Type B pancreatic cell (in vitro differentiated cells): ENCODE measurements around the gene CCND1. TPM values are rescaled to one million over a fixed set of nuclear protein-coding genes. Genes with fewer than 3 reads are reported as not detected.
A peak's percentile ranks its signal among the peaks of the same experiment; 100 is the strongest.

ENCODE experiments used
- DNase-seq: peaks from one replicate; pipeline ENCODE4 v3.0.0; 2021; ENCODE audit warnings: mixed read lengths; ENCODE audit not compliant: unreplicated experiment; ENCODE audit errors: extremely low spot score
- H3K27ac Mint-ChIP-seq: 2 replicates; pipeline ENCODE4 v1.8.0; 2021; ENCODE audit warnings: mild to moderate bottlenecking, mixed read lengths
- H3K27me3 Mint-ChIP-seq: 2 replicates; pipeline ENCODE4 v1.8.0; 2021; ENCODE audit warnings: mixed read lengths
- H3K36me3 Mint-ChIP-seq: 2 replicates; pipeline ENCODE4 v1.8.0; 2021; ENCODE audit warnings: mixed read lengths
- H3K4me1 Mint-ChIP-seq: one replicate; pipeline ENCODE4 v1.8.0; 2021; ENCODE audit warnings: mixed read lengths; ENCODE audit not compliant: unreplicated experiment
- H3K4me3 Mint-ChIP-seq: 2 replicates; pipeline ENCODE4 v1.8.0; 2021; ENCODE audit warnings: mild to moderate bottlenecking, mixed read lengths
- H3K9me3 Mint-ChIP-seq: 2 replicates; pipeline ENCODE4 v1.8.0; 2021; ENCODE audit warnings: mixed read lengths
- total RNA-seq: library from RNA; stranded (reverse); gene quantifications from 2 replicates; pipeline ENCODE4 v1.2.1, GENCODE V29; 2021; ENCODE audit warnings: low replicate concordance
- TF ChIP-seq, protein P1 (sequence below): fragments of 200-600 bp; sonication (generic); conservative IDR thresholded peaks from 2 replicates; pipeline ENCODE4 v1.5.0; 2021; ENCODE audit warnings: antibody characterized with exemption, mild to moderate bottlenecking

CCND1 gene
- total RNA-seq, 1 donor from 2014 or later: 299 TPM

DNA sequence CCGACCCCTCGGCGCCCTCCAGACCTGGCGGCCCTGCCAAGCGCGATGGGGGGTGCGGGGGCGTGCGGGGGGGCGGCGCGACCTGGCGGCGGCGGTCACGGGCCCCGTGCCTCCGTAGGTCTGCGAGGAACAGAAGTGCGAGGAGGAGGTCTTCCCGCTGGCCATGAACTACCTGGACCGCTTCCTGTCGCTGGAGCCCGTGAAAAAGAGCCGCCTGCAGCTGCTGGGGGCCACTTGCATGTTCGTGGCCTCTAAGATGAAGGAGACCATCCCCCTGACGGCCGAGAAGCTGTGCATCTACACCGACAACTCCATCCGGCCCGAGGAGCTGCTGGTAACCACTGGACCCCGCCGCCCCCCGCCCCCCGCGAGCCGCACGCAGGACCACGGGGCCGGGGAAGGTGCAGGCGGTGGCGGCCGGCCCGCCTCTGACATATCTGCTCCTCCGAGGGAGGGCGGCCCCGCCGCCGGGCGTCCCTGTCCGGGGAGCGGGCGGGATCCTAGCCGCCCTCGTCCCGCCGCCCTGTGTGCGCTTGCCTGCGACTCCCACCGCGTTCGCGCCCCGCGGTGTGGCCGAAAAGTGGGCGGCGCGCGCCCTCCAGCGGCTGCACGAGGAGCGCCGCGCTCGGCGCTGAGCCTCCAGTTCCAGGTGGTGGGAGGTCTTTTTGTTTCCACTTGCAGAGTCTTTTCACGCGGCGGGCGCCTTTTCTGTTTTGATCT, 2.1 kb downstream of the CCND1 start:
- H3K27ac Mint-ChIP-seq: peak overlapping the region; percentile 90
- TF ChIP-seq, protein P1, sequence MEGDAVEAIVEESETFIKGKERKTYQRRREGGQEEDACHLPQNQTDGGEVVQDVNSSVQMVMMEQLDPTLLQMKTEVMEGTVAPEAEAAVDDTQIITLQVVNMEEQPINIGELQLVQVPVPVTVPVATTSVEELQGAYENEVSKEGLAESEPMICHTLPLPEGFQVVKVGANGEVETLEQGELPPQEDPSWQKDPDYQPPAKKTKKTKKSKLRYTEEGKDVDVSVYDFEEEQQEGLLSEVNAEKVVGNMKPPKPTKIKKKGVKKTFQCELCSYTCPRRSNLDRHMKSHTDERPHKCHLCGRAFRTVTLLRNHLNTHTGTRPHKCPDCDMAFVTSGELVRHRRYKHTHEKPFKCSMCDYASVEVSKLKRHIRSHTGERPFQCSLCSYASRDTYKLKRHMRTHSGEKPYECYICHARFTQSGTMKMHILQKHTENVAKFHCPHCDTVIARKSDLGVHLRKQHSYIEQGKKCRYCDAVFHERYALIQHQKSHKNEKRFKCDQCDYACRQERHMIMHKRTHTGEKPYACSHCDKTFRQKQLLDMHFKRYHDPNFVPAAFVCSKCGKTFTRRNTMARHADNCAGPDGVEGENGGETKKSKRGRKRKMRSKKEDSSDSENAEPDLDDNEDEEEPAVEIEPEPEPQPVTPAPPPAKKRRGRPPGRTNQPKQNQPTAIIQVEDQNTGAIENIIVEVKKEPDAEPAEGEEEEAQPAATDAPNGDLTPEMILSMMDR: peak; percentile 98
- H3K4me3 Mint-ChIP-seq: peak overlapping the region; percentile 88
- peaks cover 10% of the 10 kb centered on the region for H3K27me3 Mint-ChIP-seq
- H3K4me1 Mint-ChIP-seq: peaks cover 3% of the 10 kb centered on the region
- DNase-seq: peak; percentile 93
- H3K9me3 Mint-ChIP-seq: no peaks in the 10 kb centered on the region
- H3K36me3 Mint-ChIP-seq: peaks cover 4% of the 10 kb centered on the region

DNA sequence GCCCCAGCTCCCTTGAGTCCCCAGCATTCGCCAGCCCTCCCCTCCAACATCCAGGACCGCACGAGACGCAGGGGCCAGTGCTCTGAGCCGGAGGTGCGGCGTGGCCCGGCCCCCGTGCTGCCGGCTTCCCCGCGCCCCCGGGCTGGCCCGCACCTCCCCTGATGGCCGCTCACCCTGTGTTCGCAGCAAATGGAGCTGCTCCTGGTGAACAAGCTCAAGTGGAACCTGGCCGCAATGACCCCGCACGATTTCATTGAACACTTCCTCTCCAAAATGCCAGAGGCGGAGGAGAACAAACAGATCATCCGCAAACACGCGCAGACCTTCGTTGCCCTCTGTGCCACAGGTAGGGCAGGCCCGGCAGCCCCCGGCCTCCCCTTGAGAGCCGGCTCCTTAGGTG, 2.7 kb downstream of the CCND1 start:
- peak overlapping the region; percentile 90 for H3K27ac Mint-ChIP-seq

DNA sequence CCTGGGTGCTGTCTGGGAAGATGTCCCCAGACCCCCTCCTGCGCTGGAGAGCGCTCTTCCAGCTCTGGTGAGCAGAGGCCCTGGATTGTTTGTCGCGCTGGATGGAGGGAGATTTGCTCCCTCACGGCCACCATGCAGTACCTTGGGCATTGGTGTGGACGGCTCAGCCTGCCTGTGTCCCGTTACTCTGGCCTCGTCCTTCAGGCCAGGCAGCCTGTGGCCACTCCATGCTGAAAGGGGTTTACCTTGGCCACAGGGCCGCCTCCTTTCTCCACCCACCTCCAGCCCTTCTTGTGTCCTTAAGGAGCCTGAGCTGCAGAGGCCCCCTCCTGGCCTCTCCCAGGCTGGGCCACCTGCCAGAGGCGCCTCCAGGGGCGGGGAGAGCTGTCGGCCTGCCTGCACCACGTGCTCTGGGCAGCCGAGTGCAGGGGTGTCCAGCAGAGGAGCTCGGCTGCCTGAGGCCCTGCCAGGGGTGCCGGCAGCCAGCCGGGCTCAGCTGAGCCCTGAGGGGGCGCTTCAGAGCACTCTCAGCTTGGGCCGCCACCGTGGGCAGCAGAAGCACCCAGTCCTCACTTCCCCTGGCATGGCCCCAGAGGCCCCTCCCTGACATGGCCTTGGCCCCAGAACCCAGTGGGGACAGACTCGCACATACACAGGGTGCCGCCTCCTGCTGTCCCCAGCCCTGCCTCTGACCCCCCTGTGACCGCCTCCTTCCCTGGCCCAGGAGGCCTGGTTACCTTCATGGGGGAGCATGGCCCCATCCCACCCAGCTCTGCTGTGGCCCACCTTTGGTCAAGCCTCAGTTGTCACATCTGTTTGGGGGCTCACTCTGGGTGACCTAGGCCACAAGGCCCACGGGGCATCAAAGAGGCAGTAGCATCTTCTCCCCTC, 3.4 kb downstream of the CCND1 start:
- peak; percentile 72 for DNase-seq
- Mint-ChIP-seq H3K4me1 (peaks cover 3% of the 10 kb centered on the region), H3K9me3 (no peaks in the 10 kb centered on the region), H3K27ac (peak overlapping the region; percentile 90), H3K4me3 (peak overlapping the region; percentile 88), H3K36me3 (peaks cover 8% of the 10 kb centered on the region), H3K27me3 (peaks cover 10% of the 10 kb centered on the region)
- TF ChIP-seq, protein P1: no peak

More for the DNA sequence above, 2.7 kb downstream of the CCND1 start:
- peak; percentile 69 for DNase-seq
- Mint-ChIP-seq H3K9me3 (no peaks in the 10 kb centered on the region), H3K36me3 (peaks cover 4% of the 10 kb centered on the region), H3K4me3 (peak overlapping the region; percentile 88), H3K27me3 (peaks cover 10% of the 10 kb centered on the region), H3K4me1 (peaks cover 3% of the 10 kb centered on the region)
- TF ChIP-seq, protein P1: peak; percentile 29

DNA sequence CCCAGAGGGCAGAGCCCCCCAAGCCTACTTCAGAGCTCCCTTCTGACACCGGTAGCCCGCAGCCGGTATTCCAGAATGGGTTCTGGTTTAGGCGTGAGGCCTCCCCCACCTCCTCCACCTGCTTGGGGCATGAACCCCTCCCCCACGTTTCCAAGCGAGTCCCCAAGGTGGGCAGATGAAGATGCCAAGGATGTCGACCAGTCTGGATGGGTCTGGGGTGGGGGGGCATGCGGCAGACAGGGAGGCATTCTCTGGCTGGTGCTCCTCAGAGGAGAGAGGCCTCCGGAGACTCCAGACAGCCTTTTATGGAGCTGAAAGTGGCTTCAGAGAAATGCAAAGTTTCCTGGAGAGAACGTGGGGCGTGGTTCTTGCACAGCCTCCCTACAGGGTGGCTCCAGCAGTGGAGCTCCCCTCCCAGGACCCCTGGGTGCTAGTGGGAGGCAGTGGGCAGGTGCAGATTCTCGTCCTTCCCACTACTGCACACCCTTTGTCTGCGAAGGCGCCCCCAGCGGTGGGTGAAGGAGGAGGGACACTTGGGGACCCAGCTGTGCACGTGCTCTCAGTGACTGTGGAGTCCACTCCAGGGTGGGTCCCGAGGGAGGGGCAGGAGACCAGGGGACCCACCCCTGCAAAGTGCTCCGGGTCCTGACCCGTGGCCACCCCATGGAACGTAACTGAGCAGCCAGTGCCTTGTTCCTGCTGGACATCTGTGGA, 4.2 kb downstream of the CCND1 start:
- Mint-ChIP-seq H3K36me3 (peaks cover 9% of the 10 kb centered on the region), H3K27ac (peak overlapping the region; percentile 59), H3K4me3 (peak overlapping the region; percentile 25), H3K27me3 (peaks cover 9% of the 10 kb centered on the region), H3K4me1 (peaks cover 3% of the 10 kb centered on the region), H3K9me3 (no peaks in the 10 kb centered on the region)
- no peak for DNase-seq
- TF ChIP-seq, protein P1: no peak

DNA sequence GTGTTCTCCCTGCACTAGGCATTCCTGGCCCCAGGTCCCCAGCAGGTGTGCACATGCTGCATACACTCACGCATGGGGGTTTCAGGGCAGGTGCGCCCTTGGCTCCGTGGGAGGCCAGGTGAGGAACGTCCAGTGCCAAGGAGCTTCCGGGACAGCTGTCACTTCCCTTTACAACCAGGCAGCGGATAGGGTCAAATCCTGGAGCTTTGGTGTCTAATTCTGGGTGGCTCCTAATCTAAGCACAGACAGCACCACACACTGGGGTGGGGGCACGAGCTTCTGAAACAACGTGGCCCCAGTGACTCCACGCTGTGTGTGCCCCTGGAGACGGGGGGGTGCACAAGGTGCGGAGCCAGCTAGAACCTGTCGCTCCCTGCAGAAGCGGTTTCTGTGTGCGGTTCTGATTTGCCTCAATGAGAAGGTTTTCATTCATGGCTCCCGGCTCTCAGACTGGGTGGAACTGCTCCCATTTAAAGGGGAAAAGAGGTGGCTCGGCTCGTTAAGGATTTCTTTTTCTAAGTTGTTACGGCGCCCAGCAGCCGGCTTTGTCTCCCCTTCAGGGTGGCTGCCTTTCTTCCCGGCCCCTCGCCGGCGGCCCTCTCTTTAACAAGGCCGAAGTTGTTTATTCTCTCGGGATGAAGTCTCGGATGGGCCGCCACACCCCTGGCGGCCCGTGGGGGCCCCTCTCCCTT, 5.0 kb downstream of the CCND1 start:
- Mint-ChIP-seq H3K9me3 (no peaks in the 10 kb centered on the region), H3K4me1 (peaks cover 3% of the 10 kb centered on the region), H3K27ac (peak overlapping the region; percentile 59), H3K4me3 (peak overlapping the region; percentile 25), H3K36me3 (peaks cover 7% of the 10 kb centered on the region), H3K27me3 (peaks cover 2% of the 10 kb centered on the region)
- TF ChIP-seq, protein P1: no peak
- DNase-seq: no peak
